GM18526 (cell line): ENCODE results near the gene CP.

ENCODE experiments used
- POLR2A ChIP-seq: IDR thresholded peaks from 3 replicates; pipeline ENCODE4 v1.6.1; 2011; ENCODE audit not compliant: insufficient read length; ENCODE audit errors: extremely low read depth

Gene CP

GRCh38 chr3:149221783-149222517, at the start of gene CP:
Gene CP (minus strand): TSS chr3:149221829. CDS start chr3:149221792, 37 bp downstream.
- TF ChIP-seq POLR2A = no peak

- no peak for TF ChIP-seq POLR2A
Measured at GRCh38 chr3:149270180-149270579, 48.6 kb upstream of the CP start.

- TF ChIP-seq POLR2A = no peak
Measured at GRCh38 chr3:149269687-149270086, 48.1 kb upstream of the CP start.

GRCh38 chr3:149267565-149267964, 45.9 kb upstream of the CP start:
- no peak for TF ChIP-seq POLR2A

- TF ChIP-seq POLR2A = no peak
Measured at GRCh38 chr3:149266736-149267135, 45.1 kb upstream of the CP start.

GRCh38 chr3:149263856-149264255, 42.2 kb upstream of the CP start:
- TF ChIP-seq POLR2A = no peak

- TF ChIP-seq POLR2A = no peak
Measured at GRCh38 chr3:149258714-149259113, 37.1 kb upstream of the CP start.

GRCh38 chr3:149258298-149258697, 36.7 kb upstream of the CP start:
- no peak for TF ChIP-seq POLR2A

- no peak for TF ChIP-seq POLR2A
Measured at GRCh38 chr3:149252272-149252671, 30.6 kb upstream of the CP start.

- no peak for TF ChIP-seq POLR2A
Measured at GRCh38 chr3:149251186-149251585, 29.6 kb upstream of the CP start.

- TF ChIP-seq POLR2A = no peak
Measured at GRCh38 chr3:149247929-149248691, 26.5 kb upstream of the CP start.

- no peak for TF ChIP-seq POLR2A
Measured at GRCh38 chr3:149247008-149247710, 25.5 kb upstream of the CP start.

GRCh38 chr3:149245738-149246451, 24.3 kb upstream of the CP start:
- TF ChIP-seq POLR2A = no peak

GRCh38 chr3:149243540-149243939, 21.9 kb upstream of the CP start:
- TF ChIP-seq POLR2A = no peak

GRCh38 chr3:149239357-149239936, 17.8 kb upstream of the CP start:
- TF ChIP-seq POLR2A = no peak

- TF ChIP-seq POLR2A = no peak
Measured at GRCh38 chr3:149235599-149236424, 14.2 kb upstream of the CP start.
